Pancreas (tissue), 10 donors: ENCODE results near the gene GPC3. TPM values are rescaled to one million over a fixed set of nuclear protein-coding genes. Genes with fewer than 3 reads are reported as not detected.
A peak's percentile ranks its signal among the peaks of the same experiment; 100 is the strongest.

Experiments used
- ATAC-seq, 4 donors: fragments of 200-7000 bp; cut with Tn5 transposase; one replicate each; pipeline versions ENCODE4 v1.8.0 to v1.9.1; 2020; ENCODE audit warnings: mild to moderate bottlenecking in 4 of 4, moderate library complexity in 4 of 4
- DNase-seq, 6 donors: peaks; one replicate each; pipeline ENCODE4 v3.0.0-alpha.2; 2020
- FAIRE-seq: peaks from 2 replicates; lab custom pipeline; 2012; peaks lifted over from hg19 to GRCh38; lab: Jason Lieb, UNC
- H3K27ac ChIP-seq, 4 donors: fragments of 200-600 bp; sonication (generic); 1 replicate in 3 of 4; 2 replicates in 1 of 4; pipeline versions ENCODE4 v1.5.0 to v1.8.0; 2020
- H3K27me3 ChIP-seq, 4 donors: fragments of 200-600 bp; one replicate each; pipeline ENCODE4 v1.8.0; 2021
- H3K36me3 ChIP-seq, 3 donors: fragments of 200-600 bp; sonication (generic) in 1 of 3; one replicate each; pipeline versions ENCODE4 v1.5.0 to v1.8.0; 2020 to 2021
- H3K4me1 ChIP-seq, 3 donors: fragments of 200-600 bp; one replicate each; pipeline ENCODE4 v1.8.0; 2021
- H3K4me3 ChIP-seq, 4 donors: fragments of 200-600 bp; sonication (generic) in 2 of 4; one replicate each; pipeline versions ENCODE4 v1.5.0 to v1.8.0; 2020 to 2021
- H3K9me3 ChIP-seq, 4 donors: fragments of 200-600 bp; one replicate each; pipeline ENCODE4 v1.8.0; 2021
- CTCF ChIP-seq, 4 donors: fragments of 200-600 bp; sonication (generic) in 3 of 4; IDR thresholded peaks; one replicate each; pipeline versions ENCODE4 v1.5.0 to v1.8.0; 2021; ENCODE audit warnings: antibody characterized with exemption in 4 of 4
- WGBS, 2 donors: extraction: QIAGEN DNeasy Blood & Tissue Kit; methylation state at CpG; one replicate each; pipeline ENCODE4 v1.1.7; 2013; 5-methylcytosine and 5-hydroxymethylcytosine counted together
- intact Hi-C, 3 donors: fragments of 100-400 bp; cut with DNase I; formaldehyde crosslinking; loops; one replicate each; pipeline versions ENCODE4 v1.11.1 to v1.14.2; 2022
- polyA plus RNA-seq, 2 donors: library from polyadenylated mRNA; stranded (reverse); fragments of 200-250 nt; gene quantifications; one replicate each; pipeline ENCODE4 v1.2.3, GENCODE V29; 2013
- total RNA-seq, 6 donors: library from RNA; stranded (reverse); fragmentation: NEBNext Ultra II Directional in 4 of 6; extraction: Animal tissue kit (Norgen Biotek cat#: 25700) in 4 of 6; gene quantifications; one replicate each; pipeline versions ENCODE4 v1.2.1 to v1.2.4, GENCODE V29; 2021 to 2023
- donor health status: healthy with polysubstance abuse.
- donor health status: DM: no; HTN: no; CAD: no; lungs with moderate emphysema.
- donor health status: DM: no; HTN: no; CAD: no.
- donor health status: control.
- donor health status: control.
- donor health status: Bipolar disorder and iron deficiency.
- donor health status: DM: yes; HTN: yes; CAD: no.
- donor health status: DM: no; HTN: no; CAD: no.
- donor health status: DM: no; HTN: no; CAD: no.
- donor health status: DM: yes; HTN: yes; CAD: no.

Gene GPC3
- total and polyA plus RNA-seq, 8 donors: 0.95 to 18.6 (median 2.7) TPM

GRCh38 chrX:133698298-133698697, 287.1 kb downstream of the GPC3 start:
- Histone ChIP-seq H3K36me3 (no peaks in the 10 kb centered on the region), H3K9me3 (no peaks in the 10 kb centered on the region), H3K27me3 (peaks cover 0 to 16% (median 0%) of the 10 kb centered on the region in 4 donors), H3K27ac (no peak overlapping the region), H3K4me3 (no peak overlapping the region), H3K4me1 (no peaks in the 10 kb centered on the region)
- FAIRE-seq: no peak
- intact Hi-C loops: no loop called here
- 34 to 62% methylated on average over 2 of the region's 2 CpGs for WGBS, 2 donors
- DNase-seq: no peak
- peak in 1 of 4 donors; percentile 16 for ATAC-seq
- TF ChIP-seq CTCF (IDR thresholded peaks at IDR 0.05): no peak

- FAIRE-seq (no peak), ATAC-seq (no peak), DNase-seq (no peak)
- TF ChIP-seq CTCF (IDR thresholded peaks at IDR 0.05): no peak
- intact Hi-C loops: no loop called here
- H3K4me1 ChIP-seq: no peaks in the 10 kb centered on the region
- H3K27me3 ChIP-seq: peaks cover 0 to 16% (median 0%) of the 10 kb centered on the region in 4 donors
- no peaks in the 10 kb centered on the region for H3K36me3 ChIP-seq
- 26 to 50% methylated on average over 3 of the region's 3 CpGs for WGBS, 2 donors
- no peak overlapping the region for H3K4me3 ChIP-seq
- no peaks in the 10 kb centered on the region for H3K9me3 ChIP-seq
- no peak overlapping the region for H3K27ac ChIP-seq
These were observed 287.7 kb downstream of the GPC3 start for GRCh38 chrX:133697656-133698055.

GRCh38 chrX:133689997-133690599, 295.3 kb downstream of the GPC3 start:
- DNase-seq (no peak), ATAC-seq (no peak), FAIRE-seq (no peak)
- Histone ChIP-seq H3K27ac (no peak overlapping the region), H3K4me3 (no peak overlapping the region), H3K36me3 (no peaks in the 10 kb centered on the region), H3K27me3 (peaks cover 0 to 15% (median 0%) of the 10 kb centered on the region in 4 donors), H3K9me3 (no peaks in the 10 kb centered on the region), H3K4me1 (peaks cover 0 to 5% (median 0%) of the 10 kb centered on the region in 3 donors)
- intact Hi-C loops: no loop called here
- no peak for TF ChIP-seq CTCF (IDR thresholded peaks at IDR 0.05)
- 98 to 100% methylated on average over 1 of the region's 1 CpG for WGBS, 2 donors

- intact Hi-C loops: no loop called here
- Histone ChIP-seq H3K9me3 (no peaks in the 10 kb centered on the region), H3K4me1 (peaks cover 0 to 5% (median 0%) of the 10 kb centered on the region in 3 donors), H3K36me3 (no peaks in the 10 kb centered on the region), H3K27ac (no peak overlapping the region), H3K27me3 (peaks cover 0 to 8% (median 0%) of the 10 kb centered on the region in 4 donors), H3K4me3 (no peak overlapping the region)
- no peak for FAIRE-seq
- WGBS, 2 donors: 45 to 62% methylated on average over 3 of the region's 3 CpGs
- no peak for ATAC-seq
- DNase-seq: no peak
- TF ChIP-seq CTCF (IDR thresholded peaks at IDR 0.05): no peak
These were observed 299.6 kb downstream of the GPC3 start for GRCh38 chrX:133685822-133686221.

- FAIRE-seq (no peak), ATAC-seq (no peak), DNase-seq (no peak)
- Histone ChIP-seq H3K27ac (no peak overlapping the region), H3K4me3 (no peak overlapping the region), H3K4me1 (peaks cover 0 to 3% (median 3%) of the 10 kb centered on the region in 3 donors), H3K36me3 (no peaks in the 10 kb centered on the region), H3K9me3 (no peaks in the 10 kb centered on the region), H3K27me3 (peaks cover 0 to 4% (median 0%) of the 10 kb centered on the region in 4 donors)
- intact Hi-C loops: no loop called here
- 75 to 83% methylated on average over 6 of the region's 6 CpGs for WGBS, 2 donors
- no peak for TF ChIP-seq CTCF (IDR thresholded peaks at IDR 0.05)
These were observed 303.5 kb downstream of the GPC3 start for GRCh38 chrX:133681897-133682296.
